ENCODE data around the gene ADRA1B.
A peak's percentile ranks its signal among the peaks of the same experiment; 100 is the strongest.

ADRA1B gene

DNA sequence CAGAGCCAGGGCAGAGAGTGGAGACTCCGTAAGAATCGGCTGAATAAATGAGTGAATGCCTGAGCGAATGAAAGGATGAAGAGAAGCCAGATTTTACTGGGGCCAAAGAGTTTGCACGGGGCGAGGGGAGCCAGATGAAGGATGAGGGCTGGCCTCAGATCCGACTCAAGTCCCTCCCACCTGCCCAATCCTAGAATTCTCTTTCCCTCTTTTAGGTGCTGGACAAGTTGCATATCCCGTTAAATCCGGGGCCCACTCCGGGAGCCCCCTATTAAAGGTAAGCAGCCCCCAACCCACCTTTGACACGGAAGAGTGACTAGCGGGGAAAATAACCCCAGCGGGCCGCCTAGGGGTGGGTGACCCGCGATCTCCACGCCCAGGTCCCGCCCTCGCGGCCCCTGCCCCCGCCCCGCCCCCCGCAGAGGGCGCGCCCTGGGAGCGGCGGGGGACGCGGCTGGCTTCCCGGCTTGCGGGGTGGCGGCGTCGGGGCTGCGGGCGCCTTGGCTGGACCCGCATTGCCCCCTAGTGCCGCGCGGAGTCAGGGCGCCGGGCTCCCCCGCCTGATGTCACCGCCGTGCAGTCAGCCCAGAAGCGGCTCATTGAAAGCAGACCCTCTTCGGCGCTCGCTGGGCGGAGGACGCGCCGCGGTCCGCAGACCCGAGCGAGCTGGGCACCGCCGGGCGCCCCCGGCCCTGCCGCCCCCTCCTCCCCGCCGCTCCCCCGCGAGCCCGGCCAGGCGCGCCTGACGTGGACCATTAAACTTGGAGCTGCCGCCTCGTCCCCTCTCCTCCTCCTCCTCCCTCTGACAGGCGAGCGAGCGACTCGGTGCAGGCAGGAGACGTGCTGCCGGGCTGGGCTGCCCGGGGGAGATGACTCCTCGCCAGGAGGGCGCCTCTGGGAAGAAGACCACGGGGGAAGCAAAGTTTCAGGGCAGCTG lies at the start of gene ADRA1B:
Gene ADRA1B (plus strand): TSS at position 579 of the 937 bp plus-strand sequence. CDS start 424 bp downstream, outside the sequence.
- DNase-seq, result no peak

DNA sequence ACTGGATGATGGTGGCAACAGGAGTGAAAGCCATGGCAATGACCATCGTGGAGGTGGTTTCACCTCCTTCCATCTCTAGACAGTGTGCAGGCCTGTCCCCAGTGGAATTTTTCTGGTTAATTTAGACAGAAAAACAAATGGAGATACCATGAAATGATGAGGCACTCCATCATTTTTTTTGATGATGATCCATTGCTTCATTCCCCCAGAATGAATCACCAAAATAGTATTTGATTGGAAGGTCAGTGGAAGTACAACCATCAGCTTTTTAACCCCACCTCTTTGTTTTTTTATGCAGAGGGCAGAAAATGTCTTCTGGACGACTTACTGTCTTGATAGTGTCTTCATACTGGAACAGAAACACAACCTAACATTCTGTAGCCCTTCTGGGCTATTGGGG lies 42.6 kb upstream of the ADRA1B start:
- DNase-seq, result no peak

DNA sequence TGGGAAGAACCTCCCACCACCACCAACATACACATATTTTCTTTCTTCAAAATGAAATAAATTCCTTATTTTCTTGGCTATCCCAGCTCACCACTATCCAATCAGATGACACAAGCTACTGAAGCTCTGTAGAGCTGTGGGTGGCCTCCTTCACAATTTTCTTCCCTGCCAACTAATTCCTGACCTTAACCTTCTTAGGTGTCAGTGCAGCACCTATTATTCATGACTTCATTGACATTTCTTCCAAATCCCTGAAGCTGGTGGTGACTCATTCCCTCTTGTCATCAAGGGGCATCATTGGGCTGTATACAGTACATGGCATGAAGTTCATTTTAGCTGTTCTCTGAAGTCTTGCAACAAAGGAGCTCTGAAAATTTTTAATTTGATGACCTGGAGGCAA lies 42.0 kb upstream of the ADRA1B start:
- no peak for DNase-seq

DNA sequence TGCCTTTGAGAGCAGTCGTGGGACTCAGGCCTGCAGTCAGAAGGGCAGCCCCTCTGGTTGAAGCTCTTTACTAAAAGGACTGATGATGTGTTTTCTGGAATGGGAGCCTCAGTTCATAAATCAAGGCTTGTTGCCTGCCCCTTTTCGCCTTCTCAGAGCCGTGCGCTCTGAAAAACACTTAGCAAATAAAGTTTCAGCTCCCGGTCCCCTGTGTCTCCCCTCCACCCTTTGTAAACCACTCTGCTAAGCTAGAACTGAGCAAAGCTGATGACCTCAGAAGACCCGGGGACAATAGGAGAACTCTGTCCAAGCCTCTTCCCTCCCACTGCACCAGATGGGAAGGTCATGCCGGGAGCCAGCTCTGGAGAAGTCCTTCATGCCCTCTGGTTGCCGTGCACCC lies 39.3 kb upstream of the ADRA1B start:
- no peak for DNase-seq

DNA sequence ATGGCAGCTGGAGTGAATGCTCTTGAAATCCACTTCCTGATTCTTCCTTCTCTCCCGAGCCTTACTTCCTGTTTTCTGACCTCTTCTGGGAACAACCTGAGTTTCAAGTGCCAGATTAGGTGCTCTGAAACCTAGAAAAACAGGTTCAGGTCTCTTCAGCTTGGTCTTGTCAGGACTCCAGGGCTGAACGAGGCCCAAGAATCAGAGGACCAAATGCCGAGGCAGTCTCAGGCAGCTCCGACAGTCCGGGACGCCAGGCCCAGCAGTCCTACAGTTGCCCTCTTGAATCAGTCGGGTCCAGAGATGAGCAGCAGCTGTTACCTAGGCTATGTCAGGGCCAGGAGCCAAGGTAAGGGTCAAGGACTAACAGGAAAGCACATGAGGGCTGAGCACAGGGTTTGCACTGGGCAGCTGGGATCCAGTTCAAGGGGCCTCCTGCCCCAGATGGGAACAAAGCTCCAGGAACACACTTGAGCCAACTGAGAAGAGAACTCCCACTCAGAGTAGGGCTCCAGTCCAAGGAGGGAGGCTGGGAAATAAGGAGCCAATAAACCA lies 38.3 kb upstream of the ADRA1B start:
- no peak for DNase-seq

DNA sequence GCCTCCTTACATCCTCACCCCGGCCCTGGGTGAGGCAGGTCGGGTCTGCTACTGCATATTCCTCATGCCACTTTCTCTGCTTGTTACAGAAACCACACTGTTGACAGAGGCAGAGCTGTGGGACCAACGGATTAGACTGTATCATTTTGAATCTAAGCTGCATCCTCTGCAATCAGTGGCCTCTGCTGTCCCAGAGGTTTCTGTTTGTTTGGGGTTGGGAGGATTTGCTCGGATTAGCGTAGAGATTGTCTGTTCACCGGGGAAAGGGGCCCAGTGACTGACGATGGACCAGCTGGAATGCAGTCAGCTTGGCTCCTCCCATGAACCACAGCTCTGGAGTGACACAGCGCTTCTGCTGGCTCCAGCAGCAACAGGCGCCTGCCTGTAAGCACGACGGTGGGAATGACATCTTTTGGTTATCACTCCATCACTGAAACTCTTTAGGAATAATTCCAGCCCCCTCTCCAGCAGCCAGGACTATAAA lies 37.3 kb upstream of the ADRA1B start:
- peak; percentile 59 for DNase-seq

DNA sequence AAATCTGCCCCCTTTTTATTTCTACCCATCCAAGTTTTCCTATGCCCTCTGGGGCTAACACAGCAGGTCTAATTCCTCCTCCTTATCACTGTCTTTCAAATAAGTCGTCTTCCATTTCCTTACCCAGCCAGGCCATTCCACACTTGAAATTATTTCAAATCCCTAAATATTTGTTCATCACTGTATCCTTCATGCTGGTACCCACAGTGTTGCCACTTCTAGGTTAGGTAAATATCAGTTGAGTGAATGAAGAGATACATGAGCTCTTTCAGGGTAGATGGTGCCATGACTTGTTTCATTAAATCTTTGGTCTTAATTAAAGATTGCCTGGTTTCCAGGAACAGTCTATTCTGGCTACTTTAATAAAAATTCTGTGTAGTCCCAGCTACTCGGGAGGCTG lies 35.6 kb upstream of the ADRA1B start:
- DNase-seq, result no peak

DNA sequence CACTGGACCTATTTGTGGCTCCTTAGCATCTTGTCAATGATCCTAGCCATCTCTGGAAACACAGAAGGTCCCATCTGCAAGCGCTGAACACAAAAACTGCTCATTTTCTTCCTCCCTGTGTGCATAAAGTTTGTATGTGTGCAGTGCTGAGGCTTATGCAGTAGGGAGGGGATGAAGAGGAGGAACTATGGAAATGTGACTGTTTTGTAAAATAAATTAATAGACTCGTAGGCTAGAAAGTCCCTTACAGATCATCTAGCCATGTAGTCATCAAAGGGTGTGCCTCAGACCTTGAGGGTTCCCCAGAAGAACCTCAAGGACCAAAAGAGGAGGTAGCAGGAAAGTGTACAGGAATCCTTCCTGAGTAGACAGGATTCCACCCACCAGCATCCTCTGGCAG lies 34.3 kb upstream of the ADRA1B start:
- DNase-seq, result no peak

DNA sequence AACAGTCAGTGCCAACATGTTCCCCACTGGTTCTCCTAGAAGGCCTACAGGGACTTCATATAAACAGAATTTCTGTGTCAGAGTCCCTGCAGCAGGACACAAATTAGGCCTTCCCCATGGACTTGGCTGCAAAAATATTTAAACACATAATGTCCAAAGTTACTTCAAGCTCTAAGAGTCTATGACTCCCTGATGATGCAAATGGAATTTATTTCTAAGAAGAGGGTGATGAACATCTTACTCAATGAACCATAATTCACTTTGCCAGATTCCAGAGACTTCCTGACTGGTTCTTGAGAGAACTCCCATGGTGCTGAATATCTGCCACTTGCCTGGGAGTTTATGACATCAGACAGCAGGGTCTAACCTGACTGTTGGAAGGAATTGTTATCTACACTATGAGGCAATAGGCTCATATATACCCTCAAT lies 32.7 kb upstream of the ADRA1B start:
- DNase-seq, result no peak

DNA sequence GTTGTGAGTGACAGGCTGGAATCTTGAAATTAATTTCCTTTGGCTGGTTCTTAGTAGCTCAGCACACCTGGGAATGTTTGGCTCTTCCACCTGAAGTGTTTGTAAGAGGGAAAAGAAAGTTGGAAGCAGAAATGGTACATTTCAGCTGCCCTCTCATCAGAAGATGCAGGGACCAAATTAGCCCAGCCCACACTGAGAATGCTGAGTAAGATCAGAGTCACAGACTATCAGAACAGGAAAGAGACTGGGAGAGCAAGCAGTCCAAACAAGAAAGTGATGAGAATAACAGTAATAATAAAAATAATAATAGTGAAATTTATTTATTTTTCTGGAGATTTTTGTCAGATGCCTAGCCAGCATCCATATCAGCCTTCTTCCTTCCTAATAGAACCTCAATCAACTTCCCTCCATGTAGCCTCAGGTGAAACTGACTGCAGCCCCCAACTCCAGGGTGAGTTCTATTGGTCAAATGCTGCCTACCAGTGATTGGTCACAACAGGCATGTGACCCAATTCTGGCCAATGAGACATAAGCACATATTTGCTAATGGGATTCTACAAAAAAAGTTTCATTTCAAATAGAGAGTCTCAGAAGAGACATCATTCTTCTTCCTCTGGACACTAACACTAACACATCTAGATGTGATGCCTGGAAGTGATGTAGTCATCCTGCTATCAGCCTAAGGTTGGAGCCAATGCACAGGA lies 31.2 kb upstream of the ADRA1B start:
- no peak for DNase-seq

DNA sequence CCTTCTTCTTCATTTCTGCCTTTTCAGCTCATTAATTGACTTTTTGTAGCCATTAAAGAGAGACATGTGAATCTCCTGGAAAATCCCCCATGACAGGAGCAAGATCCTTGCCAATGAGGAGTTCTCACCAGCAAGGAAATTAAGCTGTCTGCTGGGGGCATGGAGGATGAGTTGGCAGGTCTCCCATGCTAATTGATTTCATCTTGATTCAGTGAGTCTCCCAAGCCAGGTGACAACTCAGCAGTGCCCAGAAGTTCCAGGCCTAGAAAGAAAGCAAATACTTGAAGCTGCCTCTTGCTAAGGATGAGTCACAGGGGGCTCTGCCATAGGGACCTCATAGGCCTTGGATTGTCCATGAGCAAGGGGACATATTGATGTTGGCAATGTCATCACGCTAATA lies 30.0 kb upstream of the ADRA1B start:
- DNase-seq, result no peak

DNA sequence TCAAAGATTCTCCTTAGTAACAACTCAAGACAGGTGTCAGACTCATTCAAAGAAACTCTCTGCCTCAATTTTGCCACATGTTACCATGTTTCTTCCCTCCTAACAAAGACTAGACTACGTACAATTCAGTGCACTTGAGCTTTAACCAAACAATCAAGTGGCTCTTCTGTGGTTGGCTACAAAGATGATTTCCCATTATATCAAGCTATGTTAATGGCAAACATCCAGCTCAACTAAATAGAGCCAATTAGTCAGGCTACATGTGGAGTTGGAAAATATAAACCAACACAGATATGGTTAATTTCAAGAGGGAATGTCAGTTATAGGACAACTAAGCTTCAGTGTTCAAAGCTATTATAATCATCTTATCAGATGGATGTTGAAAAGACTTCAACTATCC lies 29.2 kb upstream of the ADRA1B start:
- no peak for DNase-seq

DNA sequence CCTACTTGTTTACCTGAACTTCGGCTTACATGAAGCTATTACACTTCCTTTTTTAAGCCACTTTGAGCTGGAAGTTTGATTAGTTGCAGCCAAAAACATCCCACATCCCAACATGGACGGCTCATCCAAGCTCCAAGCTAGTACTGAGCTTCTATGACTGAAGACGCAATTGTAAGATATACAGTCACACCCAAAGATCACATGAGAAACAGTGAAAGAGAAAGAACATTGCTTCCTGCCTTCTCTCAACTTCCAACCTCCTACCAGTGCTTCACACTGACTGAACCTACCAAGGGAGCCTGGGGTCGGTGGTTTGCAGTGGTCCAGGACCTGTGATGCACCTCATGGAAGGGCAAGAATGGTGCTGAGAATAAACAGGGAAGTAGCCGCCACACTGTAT lies 27.4 kb upstream of the ADRA1B start:
- no peak for DNase-seq

DNA sequence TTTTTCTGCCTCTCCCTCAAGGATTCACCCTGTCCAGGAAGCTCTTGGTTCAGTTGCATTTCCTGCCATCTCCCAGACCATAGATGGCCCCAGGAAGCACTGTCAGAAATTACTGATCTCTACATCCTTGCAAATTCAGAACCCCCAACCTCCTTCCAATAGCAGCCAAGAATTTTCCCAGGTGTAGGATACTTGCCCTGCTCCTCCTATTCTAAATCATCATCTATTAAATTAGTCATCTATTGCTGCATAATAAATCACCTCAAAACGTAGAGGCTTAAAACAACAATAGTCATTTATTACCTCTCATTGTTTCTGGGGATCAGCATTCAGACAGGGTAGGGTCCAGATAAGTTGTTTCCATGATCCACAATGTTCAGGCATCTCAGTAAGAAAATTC lies 26.1 kb upstream of the ADRA1B start:
- no peak for DNase-seq

DNA sequence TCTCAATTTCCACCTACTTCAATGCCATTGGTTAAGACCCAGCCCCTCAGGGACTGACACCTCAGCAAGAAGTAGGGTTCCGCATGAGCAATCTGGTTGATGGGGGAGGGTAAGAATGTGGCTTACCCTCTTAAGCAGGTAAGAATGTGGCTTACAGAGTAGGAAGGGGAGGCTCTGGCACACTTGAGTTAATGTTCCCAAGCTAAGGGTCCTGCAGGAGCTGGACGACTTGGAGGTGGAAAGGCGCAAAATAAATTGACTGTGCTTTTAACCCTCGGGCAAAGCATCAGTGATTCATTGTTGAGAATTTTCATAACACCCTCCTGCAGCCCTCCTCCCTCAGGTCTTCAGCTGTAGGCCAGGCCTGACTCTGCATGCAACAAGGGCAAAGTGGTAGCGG lies 24.9 kb upstream of the ADRA1B start:
- DNase-seq, result no peak

DNA sequence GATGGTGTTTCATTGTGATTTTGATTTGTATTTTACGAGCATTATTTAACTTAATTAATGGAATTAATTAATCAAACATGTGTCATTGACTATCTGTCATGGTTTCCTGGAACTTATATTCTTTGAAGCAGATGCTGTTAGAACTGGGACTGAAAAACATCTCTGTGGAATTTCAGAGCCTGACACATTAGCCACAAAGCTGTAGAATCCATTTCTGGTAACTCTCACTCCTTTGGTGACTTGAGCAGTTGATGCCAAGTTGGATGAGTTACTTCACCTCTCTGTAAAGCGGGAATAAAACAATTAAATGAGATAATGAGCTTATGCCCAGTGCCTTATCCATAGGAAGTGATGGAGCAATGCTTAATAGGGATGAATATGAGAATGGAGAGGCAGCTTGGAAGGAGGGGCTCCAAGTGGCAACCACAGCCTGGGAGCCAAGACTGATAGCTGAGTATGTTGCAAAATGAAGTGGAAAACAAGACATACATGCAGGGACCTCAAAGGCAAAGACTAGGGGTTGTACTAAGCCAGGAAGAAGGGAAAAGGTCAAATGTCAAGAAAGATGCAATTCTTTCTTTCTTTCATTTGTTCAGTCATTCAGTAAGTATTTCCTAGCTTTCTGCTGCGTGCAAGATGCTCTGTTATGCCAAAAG lies 23.1 kb upstream of the ADRA1B start:
- no peak for DNase-seq

DNA sequence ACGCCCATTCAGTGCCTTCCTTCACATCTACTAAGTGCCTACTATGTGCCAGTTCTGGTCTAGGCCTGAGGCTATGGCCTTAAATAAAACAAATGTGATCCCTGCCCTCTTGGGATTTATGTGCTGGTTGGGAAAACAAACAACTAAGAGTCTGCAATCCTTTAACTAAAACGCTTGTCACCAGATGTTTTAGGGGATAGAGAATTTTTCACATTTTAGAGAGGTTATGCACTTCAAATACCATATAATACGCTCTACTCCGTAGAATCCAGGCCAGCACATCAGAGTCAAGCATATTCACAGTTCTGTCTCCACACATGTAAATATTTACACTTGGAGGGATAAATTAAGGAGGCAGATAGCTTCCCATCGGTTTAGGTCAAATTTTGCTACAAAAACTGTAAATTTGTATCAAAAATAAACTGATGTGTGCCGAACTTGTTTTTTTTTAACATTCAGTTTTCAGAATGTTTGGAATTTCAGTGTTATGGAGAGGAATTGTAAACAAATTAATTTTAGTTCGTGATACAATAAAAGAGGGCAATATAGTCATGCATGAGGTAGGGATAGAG lies 22.0 kb upstream of the ADRA1B start:
- no peak for DNase-seq

DNA sequence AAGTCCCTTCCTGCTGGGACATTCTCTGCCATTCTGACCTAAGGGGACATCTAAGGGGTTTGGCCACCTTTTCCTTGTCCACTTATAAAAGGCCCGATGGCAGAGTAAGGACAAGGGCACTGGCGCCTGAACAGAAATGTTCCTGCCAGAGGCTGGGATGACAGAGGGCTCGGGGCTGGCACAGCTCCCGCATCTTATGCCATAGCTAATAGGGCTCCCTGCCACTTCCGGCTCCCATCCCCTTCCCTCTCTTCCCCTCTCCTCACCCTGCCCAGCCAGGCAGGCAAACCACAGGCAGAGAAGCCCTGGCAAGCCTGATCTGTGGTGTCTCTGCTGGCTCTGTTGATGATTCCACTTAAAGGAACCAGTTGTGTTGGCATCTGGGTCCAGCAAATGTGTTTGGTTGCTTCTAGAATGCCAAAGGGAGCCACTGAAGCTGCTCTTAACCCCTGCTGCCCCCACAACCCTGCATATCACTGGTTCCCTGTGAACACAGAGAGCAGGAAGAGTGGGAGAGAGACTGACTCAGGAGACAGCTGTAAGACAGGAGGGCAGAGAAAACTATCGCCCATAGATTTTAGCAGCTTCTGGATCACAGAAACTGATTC lies 18.4 kb upstream of the ADRA1B start:
- DNase-seq, result no peak

DNA sequence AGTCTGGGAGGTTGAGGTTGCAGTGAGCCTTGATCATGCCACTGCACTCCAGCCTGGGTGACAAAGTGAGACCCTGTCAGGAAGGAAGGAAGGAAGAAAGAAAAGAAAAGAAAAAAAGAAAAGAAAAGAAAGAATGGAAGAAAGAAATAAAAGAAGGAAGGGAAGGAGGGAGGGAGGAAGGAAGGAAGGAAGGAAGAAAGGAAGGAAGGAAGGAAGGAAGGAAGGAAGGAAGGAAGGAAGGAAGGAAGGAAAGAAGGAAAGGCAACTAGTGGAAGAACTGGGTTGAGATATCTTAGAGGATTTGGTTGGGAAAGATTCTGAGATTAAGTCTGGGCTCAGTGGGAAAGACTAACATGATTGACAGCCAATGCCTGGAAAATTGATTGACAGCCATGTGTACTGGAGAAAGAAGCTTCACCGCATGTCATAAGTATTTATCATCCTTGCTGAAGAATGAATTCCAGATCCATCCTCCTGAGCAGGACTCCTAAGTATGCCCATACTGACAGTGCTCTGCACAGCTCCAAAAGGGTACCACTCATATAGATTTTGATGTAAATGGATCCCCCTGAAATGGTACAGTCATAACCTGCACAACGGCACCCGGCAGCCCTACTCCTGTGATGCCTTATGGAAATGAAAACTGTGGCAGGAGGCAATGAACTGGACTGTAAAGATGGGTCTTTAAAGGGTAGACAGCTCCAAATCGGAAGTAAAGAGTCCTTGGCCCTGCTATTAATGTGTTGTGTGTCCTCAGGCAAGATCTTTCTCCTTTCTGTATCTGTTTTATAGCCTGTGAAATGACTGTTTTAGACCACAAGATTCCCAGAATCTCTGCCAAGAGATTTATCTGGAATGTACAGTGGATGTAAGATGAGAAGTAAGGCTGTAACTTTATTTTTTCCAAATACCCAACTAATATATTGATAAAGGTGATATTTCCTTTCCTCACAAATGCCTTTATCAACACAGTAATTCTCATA lies 16.9 kb upstream of the ADRA1B start:
- no peak for DNase-seq

DNA sequence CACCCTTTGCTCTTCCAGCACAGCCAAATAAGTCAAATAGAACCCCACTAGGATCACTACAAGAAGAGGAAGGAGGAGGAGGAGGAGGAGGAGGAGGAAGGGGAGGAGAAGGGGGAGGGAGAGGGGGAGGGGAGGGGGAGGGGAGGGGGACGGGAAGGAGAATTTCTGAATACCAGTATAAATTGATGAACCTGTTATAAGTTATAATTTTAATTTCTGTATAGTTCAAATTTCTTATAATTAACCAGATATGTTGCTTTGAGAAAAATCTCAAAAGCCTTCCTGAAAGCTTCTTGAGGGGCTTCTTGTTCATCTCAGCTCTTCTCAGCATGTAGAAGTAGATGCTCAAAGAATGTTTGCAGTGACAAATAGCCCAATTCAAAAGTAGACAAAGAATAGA lies 15.0 kb upstream of the ADRA1B start:
- no peak for DNase-seq

DNA sequence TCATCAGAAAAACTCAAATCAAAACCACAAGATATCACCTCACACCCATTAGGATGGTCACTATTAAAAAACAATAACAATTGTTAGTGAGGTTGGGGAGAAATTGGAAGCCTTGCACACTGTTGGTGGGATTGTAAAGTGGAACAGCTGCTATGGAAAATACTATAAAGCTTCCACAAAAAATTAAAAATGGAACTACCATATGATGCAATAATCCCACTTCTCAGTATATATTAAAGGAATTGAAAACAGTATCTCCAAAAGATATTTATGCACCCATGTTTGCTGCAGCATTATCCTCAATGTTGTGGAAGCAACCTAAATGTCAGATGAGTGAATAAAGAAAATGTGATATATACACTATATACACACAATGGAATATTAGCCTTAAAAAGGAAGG lies 14.5 kb upstream of the ADRA1B start:
- no peak for DNase-seq

Measured in GOT3 (cell line).